H4 (cell line): ENCODE data around the gene SMCO3. TPM values are rescaled to one million over a fixed set of nuclear protein-coding genes. Genes with fewer than 3 reads are reported as not detected.

Source experiments
- total RNA-seq: library from RNA; depleted of rRNA; stranded (reverse); fragments of >200 nt; shearing (Covaris generic); gene quantifications from 2 replicates; pipeline ENCODE4 v1.2.3, GENCODE V29; 2014; rRNA removed

Gene SMCO3
- total RNA-seq, 1 experiment from 2014 or later, result not detected

Other genes with a start within 250 kb of the SMCO3 start
- not detected in 2 replicates for gene PLBD1, start 246.3 kb downstream of the SMCO3 start, total RNA-seq
- gene GUCY2C, start 117.6 kb downstream of the SMCO3 start, total RNA-seq, result not detected in 2 replicates
- gene WBP11, start 10.7 kb downstream of the SMCO3 start, total RNA-seq, result 21.3 and 35.5 TPM in 2 replicates
- gene C12orf60, start 10.5 kb downstream of the SMCO3 start, total RNA-seq, result 1.2 and 2.8 TPM in 2 replicates
- not detected in 2 replicates for gene ART4, start 29.3 kb upstream of the SMCO3 start, total RNA-seq
- gene MGP, start 71.7 kb upstream of the SMCO3 start, total RNA-seq, result 40.0 and 42.8 TPM in 2 replicates
- not detected in 2 replicates for gene ERP27, start 124.4 kb upstream of the SMCO3 start, total RNA-seq
- 5.8 and 15.1 TPM in 2 replicates for gene ARHGDIB, start 147.4 kb upstream of the SMCO3 start, total RNA-seq
- not detected in 2 replicates for gene PDE6H, start 158.9 kb upstream of the SMCO3 start, total RNA-seq